ENCODE measurements around the gene MAPK10. TPM values are rescaled to one million over a fixed set of nuclear protein-coding genes. Genes with fewer than 3 reads are reported as not detected.

MAPK10 gene
- total and polyA plus RNA-seq, 4 donors, result 3.3 to 109 (median 24.5) TPM

DNA sequence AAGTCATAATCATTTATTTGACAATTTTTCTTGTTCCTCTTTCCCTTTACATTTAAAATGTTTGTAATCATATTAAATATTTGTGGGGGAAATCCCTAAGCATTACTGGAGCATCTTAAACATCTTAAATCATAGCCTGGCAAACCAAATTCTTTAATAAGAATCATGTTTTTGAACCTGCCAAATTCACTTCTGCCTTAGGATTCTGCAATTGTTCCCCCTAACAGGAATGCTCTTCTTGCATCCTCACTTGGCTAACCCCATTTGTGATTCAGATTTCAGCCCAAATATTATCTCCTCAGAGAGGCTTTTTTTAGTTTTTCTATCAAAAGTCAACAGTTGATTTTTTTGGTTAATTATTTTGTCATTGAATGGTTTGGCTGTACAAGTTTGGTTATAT, 241.1 kb downstream of the MAPK10 start:
- Histone ChIP-seq H3K4me1 (ENCODE audit: control insufficient read depth in 5 of 5, insufficient read depth in 5 of 5, low read length in 5 of 5) (peaks cover 0 to 10% (median 0%) of the 10 kb centered on the region in 5 donors), H3K9me3 (ENCODE audit: control insufficient read depth in 4 of 4, insufficient read depth in 3 of 4, low read length in 3 of 4) (no peaks in the 10 kb centered on the region), H3K4me3 (no peak overlapping the region), H3K36me3 (ENCODE audit: control insufficient read depth in 4 of 4, insufficient read depth in 4 of 4, low read length in 4 of 4) (no peaks in the 10 kb centered on the region), H3K9ac (ENCODE audit: insufficient read depth in 1 of 2, low read length in 2 of 2) (no peak overlapping the region), H3K27ac (ENCODE audit: low read depth in 1 of 2, low read length in 1 of 2) (no peak overlapping the region), H3K27me3 (ENCODE audit: control insufficient read depth in 3 of 3, insufficient read depth in 3 of 3, low read length in 2 of 3) (no peaks in the 10 kb centered on the region)
- TF ChIP-seq, protein P1, sequence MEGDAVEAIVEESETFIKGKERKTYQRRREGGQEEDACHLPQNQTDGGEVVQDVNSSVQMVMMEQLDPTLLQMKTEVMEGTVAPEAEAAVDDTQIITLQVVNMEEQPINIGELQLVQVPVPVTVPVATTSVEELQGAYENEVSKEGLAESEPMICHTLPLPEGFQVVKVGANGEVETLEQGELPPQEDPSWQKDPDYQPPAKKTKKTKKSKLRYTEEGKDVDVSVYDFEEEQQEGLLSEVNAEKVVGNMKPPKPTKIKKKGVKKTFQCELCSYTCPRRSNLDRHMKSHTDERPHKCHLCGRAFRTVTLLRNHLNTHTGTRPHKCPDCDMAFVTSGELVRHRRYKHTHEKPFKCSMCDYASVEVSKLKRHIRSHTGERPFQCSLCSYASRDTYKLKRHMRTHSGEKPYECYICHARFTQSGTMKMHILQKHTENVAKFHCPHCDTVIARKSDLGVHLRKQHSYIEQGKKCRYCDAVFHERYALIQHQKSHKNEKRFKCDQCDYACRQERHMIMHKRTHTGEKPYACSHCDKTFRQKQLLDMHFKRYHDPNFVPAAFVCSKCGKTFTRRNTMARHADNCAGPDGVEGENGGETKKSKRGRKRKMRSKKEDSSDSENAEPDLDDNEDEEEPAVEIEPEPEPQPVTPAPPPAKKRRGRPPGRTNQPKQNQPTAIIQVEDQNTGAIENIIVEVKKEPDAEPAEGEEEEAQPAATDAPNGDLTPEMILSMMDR (IDR thresholded peaks at IDR 0.05; ENCODE audit: control extremely low read depth, extremely low read depth), result no peak
- ATAC-seq (ENCODE audit: insufficient read depth, low FRiP score), result no peak
- DNase-seq, result no peak

DNA sequence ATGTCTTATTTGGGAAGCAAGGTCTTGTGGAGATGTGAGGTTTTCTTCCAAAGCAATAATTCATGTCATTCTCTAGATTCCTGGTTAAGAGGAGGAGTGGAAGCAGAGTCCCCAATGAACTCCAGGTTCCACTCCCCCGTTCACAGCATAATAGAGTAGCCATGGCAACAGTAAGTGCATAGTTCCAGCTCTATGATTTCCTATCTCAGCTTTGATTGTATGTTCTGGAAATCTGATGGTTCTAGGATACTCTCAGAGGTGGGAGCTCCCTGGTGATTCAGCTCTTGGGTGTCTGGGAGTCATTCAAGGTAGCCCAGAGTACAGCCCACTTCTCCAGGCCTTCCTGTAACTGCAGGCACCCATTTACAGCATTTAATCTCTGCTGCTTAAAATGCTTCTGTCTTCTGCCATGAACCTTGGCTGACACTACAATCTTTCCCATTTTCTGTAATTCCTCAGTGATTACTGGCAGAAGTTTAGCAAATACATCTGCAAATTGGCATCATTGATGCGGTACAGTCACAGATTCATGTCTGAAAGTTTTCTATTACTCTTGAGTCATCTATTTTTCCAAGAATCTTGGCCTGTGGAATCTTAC, 242.0 kb downstream of the MAPK10 start:
- no peaks in the 10 kb centered on the region for H3K9me3 ChIP-seq (ENCODE audit: control insufficient read depth in 4 of 4, insufficient read depth in 3 of 4, low read length in 3 of 4)
- peak; percentile 70 for ATAC-seq (ENCODE audit: insufficient read depth, low FRiP score)
- no peak overlapping the region for H3K9ac ChIP-seq (ENCODE audit: insufficient read depth in 1 of 2, low read length in 2 of 2)
- H3K4me3 ChIP-seq, result no peak overlapping the region
- DNase-seq, result peak; percentile 41 to 87 (median 79)
- no peaks in the 10 kb centered on the region for H3K36me3 ChIP-seq (ENCODE audit: control insufficient read depth in 4 of 4, insufficient read depth in 4 of 4, low read length in 4 of 4)
- H3K27me3 ChIP-seq (ENCODE audit: control insufficient read depth in 3 of 3, insufficient read depth in 3 of 3, low read length in 2 of 3), result no peaks in the 10 kb centered on the region
- H3K27ac ChIP-seq (ENCODE audit: low read depth in 1 of 2, low read length in 1 of 2), result no peak overlapping the region
- TF ChIP-seq, protein P1 (IDR thresholded peaks at IDR 0.05; ENCODE audit: control extremely low read depth, extremely low read depth), result no peak
- WGBS, 2 donors, result 75 to 79% methylated on average over 2 of the region's 2 CpGs
- peaks cover 0 to 10% (median 0%) of the 10 kb centered on the region in 5 donors for H3K4me1 ChIP-seq (ENCODE audit: control insufficient read depth in 5 of 5, insufficient read depth in 5 of 5, low read length in 5 of 5)

GRCh38 chr4:86114563-86114962, 245.3 kb downstream of the MAPK10 start:
- Histone ChIP-seq H3K4me3 (no peak overlapping the region), H3K9ac (ENCODE audit: insufficient read depth in 1 of 2, low read length in 2 of 2) (no peak overlapping the region)
- no peak for DNase-seq

More at GRCh38 chr4:86114563-86114962, 245.3 kb downstream of the MAPK10 start:
- Histone ChIP-seq H3K4me1 (ENCODE audit: control insufficient read depth in 5 of 5, insufficient read depth in 5 of 5, low read length in 5 of 5) (peaks cover 0 to 10% (median 0%) of the 10 kb centered on the region in 5 donors), H3K27me3 (ENCODE audit: control insufficient read depth in 3 of 3, insufficient read depth in 3 of 3, low read length in 2 of 3) (no peaks in the 10 kb centered on the region), H3K27ac (ENCODE audit: low read depth in 1 of 2, low read length in 1 of 2) (no peak overlapping the region), H3K36me3 (ENCODE audit: control insufficient read depth in 4 of 4, insufficient read depth in 4 of 4, low read length in 4 of 4) (no peaks in the 10 kb centered on the region), H3K9me3 (ENCODE audit: control insufficient read depth in 4 of 4, insufficient read depth in 3 of 4, low read length in 3 of 4) (peaks cover 0 to 2% (median 0%) of the 10 kb centered on the region in 4 donors)
- TF ChIP-seq, protein P1 (IDR thresholded peaks at IDR 0.05; ENCODE audit: control extremely low read depth, extremely low read depth), result no peak
- 83 to 90% methylated on average over 2 of the region's 2 CpGs for WGBS, 2 donors
- no peak for ATAC-seq (ENCODE audit: insufficient read depth, low FRiP score)
